SU-DHL-6 (cell line): ENCODE measurements around the gene JTB.

Experiments
- H2AFZ ChIP-seq: fragments of 200-600 bp; sonication (generic); 2 replicates; pipeline ENCODE4 v1.6.1; 2014; ENCODE audit warnings: low read depth, mild to moderate bottlenecking, moderate library complexity, mixed read lengths, antibody characterized with exemption, low read length; ENCODE audit not compliant: severe bottlenecking
- H3F3A ChIP-seq: fragments of 200-600 bp; shearing (Covaris generic); 2 replicates; pipeline ENCODE4 v1.6.0; 2016; ENCODE audit warnings: antibody characterized with exemption, mild to moderate bottlenecking; ENCODE audit not compliant: insufficient read depth
- H3K27ac ChIP-seq: fragments of 200-600 bp; sonication (generic); 2 replicates; pipeline ENCODE4 v1.5.1; 2016; ENCODE audit warnings: low read depth, mild to moderate bottlenecking, low read length, moderate library complexity, mixed read lengths
- H3K27me3 ChIP-seq: fragments of 200-600 bp; sonication (generic), shearing (Covaris generic); 2 replicates; pipeline ENCODE4 v1.6.0; 2014; ENCODE audit warnings: mild to moderate bottlenecking, low read length
- H3K36me3 ChIP-seq: fragments of 200-600 bp; sonication (generic); 2 replicates; pipeline ENCODE4 v1.6.1; 2014; ENCODE audit warnings: mild to moderate bottlenecking, low read length, mixed read lengths
- H3K4me2 ChIP-seq: fragments of 300-600, 200-600 bp; shearing (Covaris generic), sonication (generic); 2 replicates; pipeline ENCODE4 v1.6.0; 2014; ENCODE audit warnings: low read length, low read depth, mild to moderate bottlenecking; ENCODE audit not compliant: poor library complexity, severe bottlenecking
- H3K4me3 ChIP-seq: fragments of 200-600 bp; sonication (generic); 2 replicates; pipeline ENCODE4 v1.5.1; 2014; ENCODE audit warnings: antibody characterized with exemption, low read length, mild to moderate bottlenecking, mixed read lengths; ENCODE audit not compliant: insufficient read depth, poor library complexity, severe bottlenecking
- H3K79me2 ChIP-seq: fragments of 200-600 bp; sonication (generic); 2 replicates; pipeline ENCODE4 v1.6.1; 2014; ENCODE audit warnings: mild to moderate bottlenecking, low read length, moderate library complexity; ENCODE audit not compliant: insufficient read depth
- H3K9ac ChIP-seq: fragments of 200-600 bp; sonication (generic); 2 replicates; pipeline ENCODE4 v1.7.0; 2014; ENCODE audit warnings: mild to moderate bottlenecking, low read length
- H3K9me2 ChIP-seq: fragments of 200-600 bp; sonication (generic); replicated peaks from 2 replicates; pipeline ENCODE4 v1.6.1; 2014; ENCODE audit warnings: low read length; ENCODE audit not compliant: insufficient read depth
- H3K9me3 ChIP-seq: fragments of 200-600 bp; sonication (generic); 2 replicates; pipeline ENCODE4 v1.6.1; 2014; ENCODE audit warnings: low read length, mixed read lengths; ENCODE audit not compliant: insufficient read depth
- H4K20me1 ChIP-seq: fragments of 200-600 bp; sonication (generic); 2 replicates; pipeline ENCODE4 v1.6.1; 2014; ENCODE audit warnings: low read depth, mild to moderate bottlenecking, antibody characterized with exemption, low read length, moderate library complexity, mixed read lengths
- EZH2phosphoT487 ChIP-seq: fragments of 200-600 bp; sonication (generic), shearing (Covaris generic); conservative IDR thresholded peaks from 2 replicates; pipeline ENCODE4 v1.6.1; 2018; ENCODE audit warnings: mild to moderate bottlenecking, antibody characterized with exemption, low read length, moderate library complexity, mixed read lengths
- TF ChIP-seq, protein P1 (sequence below): fragments of 200-600 bp; sonication (generic); IDR thresholded peaks from one replicate; pipeline ENCODE4 v1.5.1; 2017; ENCODE audit warnings: antibody characterized with exemption, mild to moderate bottlenecking, low read length, moderate library complexity; ENCODE audit not compliant: insufficient read depth, poor library complexity, severe bottlenecking

JTB gene

DNA sequence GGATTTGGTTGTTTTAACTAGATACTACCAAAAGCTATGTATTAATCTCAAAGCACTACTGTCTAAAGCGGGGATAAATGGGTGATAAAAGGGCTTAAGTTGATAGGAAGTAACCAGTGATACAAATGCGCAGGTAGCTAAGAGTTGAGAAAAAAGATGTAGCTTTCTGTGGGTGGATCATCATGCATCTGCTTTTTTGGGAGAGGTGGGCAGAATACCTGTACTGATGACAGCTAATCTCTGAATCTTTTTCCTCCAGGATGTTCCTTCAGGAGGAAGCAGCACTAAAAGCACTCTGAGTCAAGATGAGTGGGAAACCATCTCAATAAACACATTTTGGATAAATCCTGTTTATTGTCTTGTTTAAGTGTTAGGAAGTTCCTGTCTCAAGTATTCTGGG is 14.3 kb upstream of the JTB start:
- H3K36me3 ChIP-seq: peaks cover 30% of the 10 kb centered on the region
- no peaks in the 10 kb centered on the region for H3K9me2 ChIP-seq
- H3F3A ChIP-seq: peaks cover 49% of the 10 kb centered on the region
- H3K4me3 ChIP-seq: peak overlapping the region; percentile 86
- peaks cover 8% of the 10 kb centered on the region for H4K20me1 ChIP-seq
- TF ChIP-seq EZH2phosphoT487: no peak
- TF ChIP-seq, protein P1, sequence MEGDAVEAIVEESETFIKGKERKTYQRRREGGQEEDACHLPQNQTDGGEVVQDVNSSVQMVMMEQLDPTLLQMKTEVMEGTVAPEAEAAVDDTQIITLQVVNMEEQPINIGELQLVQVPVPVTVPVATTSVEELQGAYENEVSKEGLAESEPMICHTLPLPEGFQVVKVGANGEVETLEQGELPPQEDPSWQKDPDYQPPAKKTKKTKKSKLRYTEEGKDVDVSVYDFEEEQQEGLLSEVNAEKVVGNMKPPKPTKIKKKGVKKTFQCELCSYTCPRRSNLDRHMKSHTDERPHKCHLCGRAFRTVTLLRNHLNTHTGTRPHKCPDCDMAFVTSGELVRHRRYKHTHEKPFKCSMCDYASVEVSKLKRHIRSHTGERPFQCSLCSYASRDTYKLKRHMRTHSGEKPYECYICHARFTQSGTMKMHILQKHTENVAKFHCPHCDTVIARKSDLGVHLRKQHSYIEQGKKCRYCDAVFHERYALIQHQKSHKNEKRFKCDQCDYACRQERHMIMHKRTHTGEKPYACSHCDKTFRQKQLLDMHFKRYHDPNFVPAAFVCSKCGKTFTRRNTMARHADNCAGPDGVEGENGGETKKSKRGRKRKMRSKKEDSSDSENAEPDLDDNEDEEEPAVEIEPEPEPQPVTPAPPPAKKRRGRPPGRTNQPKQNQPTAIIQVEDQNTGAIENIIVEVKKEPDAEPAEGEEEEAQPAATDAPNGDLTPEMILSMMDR: no peak
- peak overlapping the region; percentile 90 for H3K9ac ChIP-seq
- H3K9me3 ChIP-seq: no peaks in the 10 kb centered on the region
- peaks cover 23% of the 10 kb centered on the region for H3K79me2 ChIP-seq
- peak overlapping the region; percentile 88 for H3K4me2 ChIP-seq
- no peaks in the 10 kb centered on the region for H3K27me3 ChIP-seq
- H3K27ac ChIP-seq: peak overlapping the region; percentile 79
- no peak overlapping the region for H2AFZ ChIP-seq

GRCh38 chr1:153991151-153991630 is 13.7 kb upstream of the JTB start:
- H2AFZ ChIP-seq: no peak overlapping the region
- H3K27ac ChIP-seq: peak overlapping the region; percentile 79
- peaks cover 49% of the 10 kb centered on the region for H3F3A ChIP-seq
- peaks cover 23% of the 10 kb centered on the region for H3K79me2 ChIP-seq
- H3K4me3 ChIP-seq: peak overlapping the region; percentile 86
- no peaks in the 10 kb centered on the region for H3K27me3 ChIP-seq
- H3K9me2 ChIP-seq: no peaks in the 10 kb centered on the region
- H3K4me2 ChIP-seq: peak overlapping the region; percentile 88
- H3K9me3 ChIP-seq: no peaks in the 10 kb centered on the region
- peaks cover 8% of the 10 kb centered on the region for H4K20me1 ChIP-seq
- TF ChIP-seq EZH2phosphoT487: no peak
- TF ChIP-seq, protein P1: no peak
- peak overlapping the region; percentile 90 for H3K9ac ChIP-seq
- H3K36me3 ChIP-seq: peaks cover 30% of the 10 kb centered on the region

DNA sequence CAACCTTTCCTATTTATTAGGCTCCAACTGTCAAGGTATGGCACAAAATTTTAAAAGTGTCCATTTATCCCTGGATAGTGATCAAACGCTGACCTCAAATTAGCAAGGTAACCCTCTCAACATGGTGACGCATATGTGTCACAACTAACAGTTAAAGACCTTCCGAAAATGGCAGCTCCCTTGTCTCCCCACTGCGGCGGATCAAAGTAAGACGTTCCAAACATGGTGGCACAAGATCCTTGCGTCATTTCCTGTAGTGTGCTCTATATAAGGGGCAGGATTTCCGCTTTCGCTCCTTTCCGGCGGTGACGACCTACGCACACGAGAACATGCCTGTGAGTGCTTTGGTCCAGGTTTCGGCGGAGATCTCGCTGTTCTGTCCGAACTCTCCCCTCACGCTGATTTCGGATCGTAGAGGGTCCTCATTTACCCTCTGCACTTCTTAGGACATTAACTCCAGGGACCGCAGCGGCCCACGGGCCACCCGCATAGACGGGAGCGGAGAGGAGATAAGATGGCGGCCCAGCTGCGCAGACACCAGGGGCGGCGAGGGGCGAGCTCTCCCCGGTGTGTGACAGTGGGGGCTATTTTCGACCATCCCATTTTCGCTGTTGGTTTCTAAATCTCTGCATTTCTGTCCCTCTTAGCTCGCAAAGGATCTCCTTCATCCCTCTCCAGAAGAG is 13.1 kb upstream of the JTB start, which contains the start of gene RPS27:
RPS27 (plus strand) TSS at position 295 of the 683 bp plus-strand sequence; CDS start at position 330, 35 bp downstream.
- peak within 1 kb of the TSS; percentile 90 for H3K9ac ChIP-seq
- peak within 1 kb of the TSS; percentile 66 for H2AFZ ChIP-seq
- peak within 1 kb of the TSS; percentile 79 for H3K27ac ChIP-seq
- peaks cover 47% of the 10 kb centered on the region for H3F3A ChIP-seq
- H3K9me2 ChIP-seq: no peaks in the 10 kb centered on the region
- H3K36me3 ChIP-seq: peaks cover 29% of the 10 kb centered on the region
- peaks cover 8% of the 10 kb centered on the region for H4K20me1 ChIP-seq
- H3K9me3 ChIP-seq: no peaks in the 10 kb centered on the region
- peaks cover 23% of the 10 kb centered on the region for H3K79me2 ChIP-seq
- peak within 1 kb of the TSS; percentile 86 for H3K4me3 ChIP-seq
- peak within 1 kb of the TSS; percentile 88 for H3K4me2 ChIP-seq
- no peaks in the 10 kb centered on the region for H3K27me3 ChIP-seq
- no peak for TF ChIP-seq EZH2phosphoT487
- TF ChIP-seq, protein P1: no peak
